Measurements from ENCODE around the gene COX14.
A peak's percentile ranks its signal among the peaks of the same experiment; 100 is the strongest.

COX14 gene

GRCh38 chr12:50084775-50085614, 27.0 kb upstream of the COX14 start, which contains the start of gene SMARCD1:
TSS of gene SMARCD1 (plus strand) at chr12:50085342. CDS start at chr12:50085370, 28 bp downstream.
- DNase-seq (ENCODE audit: low read depth, low spot score) = peak; percentile 85

- DNase-seq (ENCODE audit: low read depth, low spot score) = no peak
Measured at GRCh38 chr12:50085615-50086072, 26.4 kb upstream of the COX14 start.

GRCh38 chr12:50086148-50086547, 25.9 kb upstream of the COX14 start:
- DNase-seq (ENCODE audit: low read depth, low spot score) = no peak

- no peak for DNase-seq (ENCODE audit: low read depth, low spot score)
Measured at GRCh38 chr12:50087151-50087550, 24.9 kb upstream of the COX14 start.

GRCh38 chr12:50087995-50088394, 24.0 kb upstream of the COX14 start:
- DNase-seq (ENCODE audit: low read depth, low spot score) = no peak

GRCh38 chr12:50088577-50089335, 23.3 kb upstream of the COX14 start:
- no peak for DNase-seq (ENCODE audit: low read depth, low spot score)

- DNase-seq (ENCODE audit: low read depth, low spot score) = no peak
Measured at GRCh38 chr12:50089730-50090129, 22.3 kb upstream of the COX14 start.

- no peak for DNase-seq (ENCODE audit: low read depth, low spot score)
Measured at GRCh38 chr12:50090391-50090790, 21.6 kb upstream of the COX14 start.

- DNase-seq (ENCODE audit: low read depth, low spot score) = no peak
Measured at GRCh38 chr12:50097952-50098351, 14.1 kb upstream of the COX14 start.

- DNase-seq (ENCODE audit: low read depth, low spot score) = no peak
Measured at GRCh38 chr12:50099302-50100008, 12.6 kb upstream of the COX14 start.

- no peak for DNase-seq (ENCODE audit: low read depth, low spot score)
Measured at GRCh38 chr12:50100561-50100960, 11.5 kb upstream of the COX14 start.

GRCh38 chr12:50101663-50102062, 10.4 kb upstream of the COX14 start:
- no peak for DNase-seq (ENCODE audit: low read depth, low spot score)

- DNase-seq (ENCODE audit: low read depth, low spot score) = no peak
Measured at GRCh38 chr12:50102131-50102531, 9.9 kb upstream of the COX14 start.

GRCh38 chr12:50102646-50103309, 9.3 kb upstream of the COX14 start:
- no peak for DNase-seq (ENCODE audit: low read depth, low spot score)

GRCh38 chr12:50103351-50103750, 8.7 kb upstream of the COX14 start:
- no peak for DNase-seq (ENCODE audit: low read depth, low spot score)

- DNase-seq (ENCODE audit: low read depth, low spot score) = no peak
Measured at GRCh38 chr12:50103767-50104321, 8.2 kb upstream of the COX14 start, which contains the start of gene GPD1. TSS of gene GPD1 (plus strand) at chr12:50104008. CDS start at chr12:50104051, 43 bp downstream.

- DNase-seq (ENCODE audit: low read depth, low spot score) = no peak
Measured at GRCh38 chr12:50104417-50105366, 7.3 kb upstream of the COX14 start.

GRCh38 chr12:50105913-50106450, 6.1 kb upstream of the COX14 start:
- DNase-seq (ENCODE audit: low read depth, low spot score) = no peak

GRCh38 chr12:50106907-50107306, 5.1 kb upstream of the COX14 start:
- DNase-seq (ENCODE audit: low read depth, low spot score) = no peak

All from smooth muscle cell of the brain vasculature (primary cell).